ENCODE measurements around the gene RAB24.

DNA sequence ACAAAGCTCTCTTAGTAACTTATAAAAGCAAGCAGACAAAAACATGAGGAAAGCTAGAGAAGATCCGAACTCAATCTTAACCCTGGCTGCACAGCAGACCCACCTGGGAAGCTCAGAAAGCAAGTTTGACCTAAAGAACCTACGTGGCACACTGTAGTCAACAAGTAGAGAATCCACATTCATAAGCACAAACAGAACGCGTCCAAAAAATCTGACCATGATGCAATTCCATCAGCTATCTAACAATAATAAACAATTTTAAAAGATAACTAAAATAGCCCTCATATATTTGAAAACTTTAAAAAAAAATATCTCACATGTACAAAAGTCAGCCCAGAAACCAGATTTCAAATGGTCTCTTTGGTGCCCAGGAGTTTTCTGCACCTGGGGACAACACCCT lies 43.3 kb upstream of the RAB24 start:
- TF ChIP-seq, protein P1, sequence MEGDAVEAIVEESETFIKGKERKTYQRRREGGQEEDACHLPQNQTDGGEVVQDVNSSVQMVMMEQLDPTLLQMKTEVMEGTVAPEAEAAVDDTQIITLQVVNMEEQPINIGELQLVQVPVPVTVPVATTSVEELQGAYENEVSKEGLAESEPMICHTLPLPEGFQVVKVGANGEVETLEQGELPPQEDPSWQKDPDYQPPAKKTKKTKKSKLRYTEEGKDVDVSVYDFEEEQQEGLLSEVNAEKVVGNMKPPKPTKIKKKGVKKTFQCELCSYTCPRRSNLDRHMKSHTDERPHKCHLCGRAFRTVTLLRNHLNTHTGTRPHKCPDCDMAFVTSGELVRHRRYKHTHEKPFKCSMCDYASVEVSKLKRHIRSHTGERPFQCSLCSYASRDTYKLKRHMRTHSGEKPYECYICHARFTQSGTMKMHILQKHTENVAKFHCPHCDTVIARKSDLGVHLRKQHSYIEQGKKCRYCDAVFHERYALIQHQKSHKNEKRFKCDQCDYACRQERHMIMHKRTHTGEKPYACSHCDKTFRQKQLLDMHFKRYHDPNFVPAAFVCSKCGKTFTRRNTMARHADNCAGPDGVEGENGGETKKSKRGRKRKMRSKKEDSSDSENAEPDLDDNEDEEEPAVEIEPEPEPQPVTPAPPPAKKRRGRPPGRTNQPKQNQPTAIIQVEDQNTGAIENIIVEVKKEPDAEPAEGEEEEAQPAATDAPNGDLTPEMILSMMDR (IDR thresholded peaks at IDR 0.05): no peak
- TF ChIP-seq POLR2A (IDR thresholded peaks at IDR 0.05): no peak

All from right lobe of liver (tissue), 4 donors.